Hair follicular keratinocyte (primary cell): ENCODE results near the gene FBN3. TPM values are rescaled to one million over a fixed set of nuclear protein-coding genes. Genes with fewer than 3 reads are reported as not detected.

ENCODE experiments used
- total RNA-seq: library from RNA; depleted of rRNA; stranded (reverse); fragments of >200 nt; gene quantifications from 2 replicates; pipeline ENCODE4 v1.2.3, GENCODE V29; 2015

The FBN3 gene
- not detected in 2 replicates for total RNA-seq

DNA sequence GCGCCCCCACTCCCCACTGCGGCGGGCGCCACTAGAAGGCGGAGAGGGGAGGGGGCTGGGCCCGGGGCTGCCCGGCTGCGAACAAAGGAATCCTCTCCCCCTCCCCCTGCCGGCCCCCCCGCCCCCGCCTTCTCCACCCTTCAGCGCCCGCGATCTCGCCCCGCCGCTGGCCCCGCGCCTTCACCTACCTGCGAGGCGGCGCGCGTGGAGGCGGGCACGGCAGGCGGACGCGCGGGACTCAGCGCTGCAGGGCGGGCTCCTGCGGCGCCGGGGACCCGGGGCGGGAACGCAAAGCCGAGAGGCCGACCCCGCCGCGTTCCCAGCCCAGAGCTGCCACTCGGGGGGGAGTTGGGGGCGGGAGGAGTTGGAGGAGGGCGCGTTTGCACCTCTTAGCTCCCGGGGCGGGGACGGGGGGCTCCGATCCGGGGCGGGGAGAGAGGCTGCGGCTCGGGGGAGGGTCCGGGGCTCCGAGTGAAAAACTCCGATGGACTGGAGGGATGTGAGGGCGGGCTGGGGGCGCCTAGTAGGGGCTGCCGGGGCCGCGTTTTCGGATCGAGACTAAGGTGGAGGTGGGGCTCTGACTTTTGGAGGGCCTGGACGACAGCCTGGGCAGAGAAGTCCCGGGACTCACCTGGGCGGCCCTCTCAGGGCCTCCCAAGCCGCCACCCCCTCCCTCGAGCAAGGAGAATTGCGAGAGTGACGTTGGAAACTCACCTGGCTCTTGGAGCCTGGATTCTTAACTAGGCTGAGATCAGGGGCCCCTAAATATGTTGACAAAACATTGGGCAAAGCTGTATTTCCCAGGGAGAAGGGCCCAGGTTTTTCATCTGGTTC is at the start of gene FBN3:
TSS of gene FBN3 (minus strand) at position 332 of the 834 bp plus-strand sequence. CDS start 2,112 bp downstream, outside the sequence.

DNA sequence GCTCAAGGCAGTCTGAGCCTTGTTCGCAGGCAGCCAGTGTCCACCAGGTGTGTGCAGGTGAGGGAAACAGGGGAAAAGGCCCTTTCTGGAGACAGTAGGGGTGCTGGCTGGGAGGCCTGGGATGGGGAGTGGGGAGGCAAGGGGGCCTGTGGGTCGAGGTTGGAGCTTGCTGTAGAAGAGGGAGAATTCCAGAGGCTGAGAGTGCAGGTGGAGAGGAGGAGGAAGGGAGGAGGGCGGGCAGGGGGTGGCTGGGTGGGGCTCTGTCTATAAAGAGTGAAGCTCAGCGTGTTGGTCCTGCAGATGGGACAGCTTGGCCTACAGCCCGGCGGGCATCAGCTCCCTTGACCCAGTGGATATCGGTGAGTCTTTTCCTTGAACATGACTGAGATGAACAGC is 96.9 kb downstream of the FBN3 start, which contains the start of gene CCL25:
TSS of gene CCL25 (plus strand) at position 297 of the 396 bp plus-strand sequence. CDS start 290 bp downstream, outside the sequence.

Other genes starting within 250 kb of the FBN3 start
- gene MAP2K7, start 245.7 kb downstream of the FBN3 start, total RNA-seq, result 14.2 and 14.5 TPM in 2 replicates
- 0.84 and 7.5 TPM in 2 replicates for gene TGFBR3L, start 234.8 kb downstream of the FBN3 start, total RNA-seq
- gene SNAPC2, start 229.3 kb downstream of the FBN3 start, total RNA-seq, result 26.7 and 36.4 TPM in 2 replicates
- gene CTXN1, start 223.5 kb downstream of the FBN3 start, total RNA-seq, result 0.86 and 1.1 TPM in 2 replicates
- gene TIMM44, start 205.9 kb downstream of the FBN3 start, total RNA-seq, result 63.9 and 72.7 TPM in 2 replicates
- gene ELAVL1, start 144.0 kb downstream of the FBN3 start, total RNA-seq, result 30.1 and 51.3 TPM in 2 replicates
- not detected in 2 replicates for gene CCL25, start 96.8 kb downstream of the FBN3 start, total RNA-seq
- gene CERS4, start 59.8 kb upstream of the FBN3 start, total RNA-seq, result 7.3 and 9.1 TPM in 2 replicates
- gene CD320, start 158.8 kb upstream of the FBN3 start, total RNA-seq, result 49.5 and 89.8 TPM in 2 replicates
- gene NDUFA7, start 171.8 kb upstream of the FBN3 start, total RNA-seq, result 75.4 and 96.4 TPM in 2 replicates
- 389 and 571 TPM in 2 replicates for gene RPS28, start 171.9 kb upstream of the FBN3 start, total RNA-seq
- gene KANK3, start 193.7 kb upstream of the FBN3 start, total RNA-seq, result 2.7 and 4.1 TPM in 2 replicates
- gene ANGPTL4, start 214.6 kb upstream of the FBN3 start, total RNA-seq, result 121 and 161 TPM in 2 replicates
- 14.3 and 21.9 TPM in 2 replicates for gene RAB11B, start 240.8 kb upstream of the FBN3 start, total RNA-seq